ENCODE data around the gene SEC22A. TPM values are rescaled to one million over a fixed set of nuclear protein-coding genes. Genes with fewer than 3 reads are reported as not detected.

The SEC22A gene
- total and polyA plus RNA-seq, 2 of the 13 experiments (the other 11 are each of a cell fraction or from before 2014, with no cell fraction given): 14.1 to 17.3 TPM

GRCh38 chr3:123305192-123305591 is 103.4 kb downstream of the SEC22A start:
- no peaks in the 10 kb centered on the region for H4K20me1 ChIP-seq (ENCODE audit: insufficient read depth, low read length)
- ChIA-PET CTCF (ENCODE audit: low intra/inter-chr PET ratio, low total read pairs) (no interaction called here), POLR2A (no interaction called here)
- BruUV-seq (replicated peaks): no TSS peak
- no peaks in the 10 kb centered on the region for H3K36me3 ChIP-seq (replicated peaks in 1 of 2; ENCODE audit: control insufficient read depth in 1 of 2, insufficient read depth in 2 of 2, low read length in 2 of 2)
- peaks cover 0 to 17% of the 10 kb centered on the region in 2 experiments; a peak in 2 of 5 replicates for H3K27me3 ChIP-seq (ENCODE audit: control insufficient read depth in 1 of 2, insufficient read depth in 2 of 2, low read length in 2 of 2)
- no peaks in the 10 kb centered on the region for H3K4me1 ChIP-seq (ENCODE audit: insufficient read depth, low read length)
- no peaks in the 10 kb centered on the region for H3K79me2 ChIP-seq (ENCODE audit: insufficient read depth, low read length)
- H3K9ac ChIP-seq (ENCODE audit: insufficient read depth, low read depth, low read length): no peak overlapping the region
- H3K4me3 ChIP-seq (replicated peaks in 1 of 3; ENCODE audit: insufficient read depth in 1 of 3, low read depth in 2 of 3, low read length in 3 of 3): no peak overlapping the region
- no peak for ATAC-seq
- H2AFZ ChIP-seq (ENCODE audit: low read length): no peak overlapping the region
- H3K9me3 ChIP-seq (ENCODE audit: low read length): no peaks in the 10 kb centered on the region
- no CpG with 5 or more reads among the region's 2 CpGs for WGBS (ENCODE audit: low lambda C conversion rate)
- DNase-seq (ENCODE audit: low spot score): no peak
- TF ChIP-seq, protein P1, sequence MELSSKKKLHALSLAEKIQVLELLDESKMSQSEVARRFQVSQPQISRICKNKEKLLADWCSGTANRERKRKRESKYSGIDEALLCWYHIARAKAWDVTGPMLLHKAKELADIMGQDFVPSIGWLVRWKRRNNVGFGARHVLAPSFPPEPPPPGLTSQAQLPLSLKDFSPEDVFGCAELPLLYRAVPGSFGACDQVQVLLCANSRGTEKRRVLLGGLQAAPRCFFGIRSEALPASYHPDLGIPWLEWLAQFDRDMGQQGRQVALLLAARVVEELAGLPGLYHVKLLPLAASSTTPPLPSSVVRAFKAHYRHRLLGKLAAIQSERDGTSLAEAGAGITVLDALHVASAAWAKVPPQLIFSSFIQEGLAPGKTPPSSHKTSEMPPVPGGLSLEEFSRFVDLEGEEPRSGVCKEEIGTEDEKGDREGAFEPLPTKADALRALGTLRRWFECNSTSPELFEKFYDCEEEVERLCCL (CRISPR knock-in tag; IDR thresholded peaks at IDR 0.05; ENCODE audit: borderline replicate concordance): no peak
- no peak for TF ChIP-seq MAZ (IDR thresholded peaks at IDR 0.05; ENCODE audit: borderline replicate concordance, low read depth, low read length)
- TF ChIP-seq MAZ (CRISPR knock-in tag; IDR thresholded peaks at IDR 0.05; ENCODE audit: low read depth): no peak
- no peak for TF ChIP-seq ZNF672 (CRISPR knock-in tag; IDR thresholded peaks at IDR 0.05)
- TF ChIP-seq BRF2 (CRISPR knock-in tag; IDR thresholded peaks at IDR 0.05): no peak
- TF ChIP-seq ZNF563 (CRISPR knock-in tag; IDR thresholded peaks at IDR 0.05): no peak
- FAIRE-seq: no peak
- H3K27ac ChIP-seq (ENCODE audit: extremely low read length, insufficient read depth, low read length): no peak overlapping the region
- in situ Hi-C loops (cut with HindIII; ENCODE audit: extremely low pct_ligation_motif_present, low pct_unique_long_range_greater_than_20kb): no loop called here
- intact Hi-C loops (cut with micrococcal nuclease; ENCODE audit: unreplicated experiment): no loop called here
- no peak overlapping the region for H3K4me2 ChIP-seq (ENCODE audit: low read depth, low read length)

- no peaks in the 10 kb centered on the region for H3K79me2 ChIP-seq (ENCODE audit: insufficient read depth, low read length)
- no peak for DNase-seq (ENCODE audit: low spot score)
- ChIA-PET POLR2A (no interaction called here), CTCF (ENCODE audit: low intra/inter-chr PET ratio, low total read pairs) (no interaction called here)
- H3K9ac ChIP-seq (ENCODE audit: insufficient read depth, low read depth, low read length): no peak overlapping the region
- no peak for FAIRE-seq
- whole genome bisulfite sequencing (ENCODE audit: low lambda C conversion rate): 42% methylated on average over 5 of the region's 5 CpGs
- H4K20me1 ChIP-seq (ENCODE audit: insufficient read depth, low read length): no peaks in the 10 kb centered on the region
- no peaks in the 10 kb centered on the region for H3K36me3 ChIP-seq (replicated peaks in 1 of 2; ENCODE audit: control insufficient read depth in 1 of 2, insufficient read depth in 2 of 2, low read length in 2 of 2)
- in situ Hi-C loops (cut with HindIII; ENCODE audit: extremely low pct_ligation_motif_present, low pct_unique_long_range_greater_than_20kb) (no loop called here), intact Hi-C loops (cut with micrococcal nuclease; ENCODE audit: unreplicated experiment) (no loop called here)
- no peak for ATAC-seq
- no peak overlapping the region for H3K4me2 ChIP-seq (ENCODE audit: low read depth, low read length)
- H3K9me3 ChIP-seq (ENCODE audit: low read length): no peaks in the 10 kb centered on the region
- no peak overlapping the region for H3K27ac ChIP-seq (ENCODE audit: extremely low read length, insufficient read depth, low read length)
- BruUV-seq (replicated peaks): no TSS peak
- H3K4me3 ChIP-seq (replicated peaks in 1 of 3; ENCODE audit: insufficient read depth in 1 of 3, low read depth in 2 of 3, low read length in 3 of 3): no peak overlapping the region
- H3K27me3 ChIP-seq (ENCODE audit: control insufficient read depth in 1 of 2, insufficient read depth in 2 of 2, low read length in 2 of 2): peaks cover 0 to 28% of the 10 kb centered on the region in 2 experiments; a peak in 4 of 5 replicates
- H2AFZ ChIP-seq (ENCODE audit: low read length): no peak overlapping the region
- no peaks in the 10 kb centered on the region for H3K4me1 ChIP-seq (ENCODE audit: insufficient read depth, low read length)
- no peak for TF ChIP-seq CBX2 (IDR thresholded peaks at IDR 0.05; ENCODE audit: low read depth, low read length)
- TF ChIP-seq CBX2 (CRISPR knock-in tag; IDR thresholded peaks at IDR 0.05; ENCODE audit: low read depth): no peak
- TF ChIP-seq, protein P2, sequence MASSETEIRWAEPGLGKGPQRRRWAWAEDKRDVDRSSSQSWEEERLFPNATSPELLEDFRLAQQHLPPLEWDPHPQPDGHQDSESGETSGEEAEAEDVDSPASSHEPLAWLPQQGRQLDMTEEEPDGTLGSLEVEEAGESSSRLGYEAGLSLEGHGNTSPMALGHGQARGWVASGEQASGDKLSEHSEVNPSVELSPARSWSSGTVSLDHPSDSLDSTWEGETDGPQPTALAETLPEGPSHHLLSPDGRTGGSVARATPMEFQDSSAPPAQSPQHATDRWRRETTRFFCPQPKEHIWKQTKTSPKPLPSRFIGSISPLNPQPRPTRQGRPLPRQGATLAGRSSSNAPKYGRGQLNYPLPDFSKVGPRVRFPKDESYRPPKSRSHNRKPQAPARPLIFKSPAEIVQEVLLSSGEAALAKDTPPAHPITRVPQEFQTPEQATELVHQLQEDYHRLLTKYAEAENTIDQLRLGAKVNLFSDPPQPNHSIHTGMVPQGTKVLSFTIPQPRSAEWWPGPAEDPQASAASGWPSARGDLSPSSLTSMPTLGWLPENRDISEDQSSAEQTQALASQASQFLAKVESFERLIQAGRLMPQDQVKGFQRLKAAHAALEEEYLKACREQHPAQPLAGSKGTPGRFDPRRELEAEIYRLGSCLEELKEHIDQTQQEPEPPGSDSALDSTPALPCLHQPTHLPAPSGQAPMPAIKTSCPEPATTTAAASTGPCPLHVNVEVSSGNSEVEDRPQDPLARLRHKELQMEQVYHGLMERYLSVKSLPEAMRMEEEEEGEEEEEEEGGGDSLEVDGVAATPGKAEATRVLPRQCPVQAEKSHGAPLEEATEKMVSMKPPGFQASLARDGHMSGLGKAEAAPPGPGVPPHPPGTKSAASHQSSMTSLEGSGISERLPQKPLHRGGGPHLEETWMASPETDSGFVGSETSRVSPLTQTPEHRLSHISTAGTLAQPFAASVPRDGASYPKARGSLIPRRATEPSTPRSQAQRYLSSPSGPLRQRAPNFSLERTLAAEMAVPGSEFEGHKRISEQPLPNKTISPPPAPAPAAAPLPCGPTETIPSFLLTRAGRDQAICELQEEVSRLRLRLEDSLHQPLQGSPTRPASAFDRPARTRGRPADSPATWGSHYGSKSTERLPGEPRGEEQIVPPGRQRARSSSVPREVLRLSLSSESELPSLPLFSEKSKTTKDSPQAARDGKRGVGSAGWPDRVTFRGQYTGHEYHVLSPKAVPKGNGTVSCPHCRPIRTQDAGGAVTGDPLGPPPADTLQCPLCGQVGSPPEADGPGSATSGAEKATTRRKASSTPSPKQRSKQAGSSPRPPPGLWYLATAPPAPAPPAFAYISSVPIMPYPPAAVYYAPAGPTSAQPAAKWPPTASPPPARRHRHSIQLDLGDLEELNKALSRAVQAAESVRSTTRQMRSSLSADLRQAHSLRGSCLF (CRISPR knock-in tag; IDR thresholded peaks at IDR 0.05; ENCODE audit: borderline replicate concordance): no peak
- no peak for TF ChIP-seq ZNF775 (CRISPR knock-in tag; IDR thresholded peaks at IDR 0.05; ENCODE audit: borderline replicate concordance)
- TF ChIP-seq EEA1 (CRISPR knock-in tag; IDR thresholded peaks at IDR 0.05; ENCODE audit: borderline replicate concordance): no peak
- TF ChIP-seq ZNF816 (CRISPR knock-in tag; IDR thresholded peaks at IDR 0.05; ENCODE audit: borderline replicate concordance): no peak
Observed at GRCh38 chr3:123307064-123307463, 105.3 kb downstream of the SEC22A start.
